Peyer's patch (tissue), 4 donors: ENCODE data around the gene SULT2B1.

Experiments
- POLR2A ChIP-seq, 2 donors: fragments of 450-650 bp; IDR thresholded peaks; one replicate each; pipeline ENCODE4 v1.5.1; 2017; ENCODE audit warnings: antibody characterized with exemption in 2 of 2, mild to moderate bottlenecking in 2 of 2, moderate library complexity in 2 of 2
- TF ChIP-seq, protein P1 (sequence below), 6 experiments: fragments of 450-650 bp in 4 of 6; fragments of 200-600 bp in 2 of 6; sonication (generic) in 1 of 6; IDR thresholded peaks; one replicate each; pipeline ENCODE4 v1.5.1; 2017 to 2019; ENCODE audit warnings: antibody characterized with exemption in 6 of 6, mild to moderate bottlenecking in 3 of 6, moderate library complexity in 1 of 6

- TF ChIP-seq, protein P1, sequence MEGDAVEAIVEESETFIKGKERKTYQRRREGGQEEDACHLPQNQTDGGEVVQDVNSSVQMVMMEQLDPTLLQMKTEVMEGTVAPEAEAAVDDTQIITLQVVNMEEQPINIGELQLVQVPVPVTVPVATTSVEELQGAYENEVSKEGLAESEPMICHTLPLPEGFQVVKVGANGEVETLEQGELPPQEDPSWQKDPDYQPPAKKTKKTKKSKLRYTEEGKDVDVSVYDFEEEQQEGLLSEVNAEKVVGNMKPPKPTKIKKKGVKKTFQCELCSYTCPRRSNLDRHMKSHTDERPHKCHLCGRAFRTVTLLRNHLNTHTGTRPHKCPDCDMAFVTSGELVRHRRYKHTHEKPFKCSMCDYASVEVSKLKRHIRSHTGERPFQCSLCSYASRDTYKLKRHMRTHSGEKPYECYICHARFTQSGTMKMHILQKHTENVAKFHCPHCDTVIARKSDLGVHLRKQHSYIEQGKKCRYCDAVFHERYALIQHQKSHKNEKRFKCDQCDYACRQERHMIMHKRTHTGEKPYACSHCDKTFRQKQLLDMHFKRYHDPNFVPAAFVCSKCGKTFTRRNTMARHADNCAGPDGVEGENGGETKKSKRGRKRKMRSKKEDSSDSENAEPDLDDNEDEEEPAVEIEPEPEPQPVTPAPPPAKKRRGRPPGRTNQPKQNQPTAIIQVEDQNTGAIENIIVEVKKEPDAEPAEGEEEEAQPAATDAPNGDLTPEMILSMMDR (IDR thresholded peaks at IDR 0.05) = no peak
- no peak for TF ChIP-seq POLR2A (IDR thresholded peaks at IDR 0.05)
Measured at GRCh38 chr19:48540110-48540509, 11.9 kb upstream of the SULT2B1 start.
